HG03571 (cell line): ENCODE measurements around the gene CDK3.

Experiments
- ATAC-seq: cut with Tn5 transposase; IDR thresholded peaks from one replicate; pipeline ENCODE4 v1.9.1; 2021; ENCODE audit not compliant: unreplicated experiment

The CDK3 gene

GRCh38 chr17:76013377-76013932 lies 12.8 kb downstream of the CDK3 start:
- no peak for ATAC-seq

GRCh38 chr17:76014100-76014924 lies 13.7 kb downstream of the CDK3 start:
- ATAC-seq: no peak

- ATAC-seq: no peak
Measured at GRCh38 chr17:76014925-76015261, 14.2 kb downstream of the CDK3 start.

- ATAC-seq: no peak
Measured at GRCh38 chr17:76017481-76018339, 17.1 kb downstream of the CDK3 start.

GRCh38 chr17:76018340-76018680 lies 17.7 kb downstream of the CDK3 start:
- no peak for ATAC-seq

- no peak for ATAC-seq
Measured at GRCh38 chr17:76018801-76019200, 18.1 kb downstream of the CDK3 start.

- ATAC-seq: no peak
Measured at GRCh38 chr17:76019833-76020467, 19.3 kb downstream of the CDK3 start.

GRCh38 chr17:76022285-76022684 lies 21.6 kb downstream of the CDK3 start:
- no peak for ATAC-seq

- no peak for ATAC-seq
Measured at GRCh38 chr17:76022973-76023899, 22.6 kb downstream of the CDK3 start.

GRCh38 chr17:76023900-76024237 lies 23.2 kb downstream of the CDK3 start:
- no peak for ATAC-seq

GRCh38 chr17:76024353-76024752 lies 23.7 kb downstream of the CDK3 start:
- no peak for ATAC-seq

- no peak for ATAC-seq
Measured at GRCh38 chr17:76025294-76025693, 24.6 kb downstream of the CDK3 start.

- ATAC-seq: no peak
Measured at GRCh38 chr17:76026714-76027158, 26.1 kb downstream of the CDK3 start.

- no peak for ATAC-seq
Measured at GRCh38 chr17:76027159-76027839, 26.6 kb downstream of the CDK3 start, which contains the start of gene EVPL. Gene EVPL (minus strand): TSS chr17:76027306. CDS start chr17:76027198, 108 bp downstream.

- no peak for ATAC-seq
Measured at GRCh38 chr17:76032073-76032779, 31.6 kb downstream of the CDK3 start.

GRCh38 chr17:76032780-76033108 lies 32.1 kb downstream of the CDK3 start:
- no peak for ATAC-seq

- ATAC-seq: no peak
Measured at GRCh38 chr17:76033139-76033538, 32.5 kb downstream of the CDK3 start.

GRCh38 chr17:76034428-76035350 lies 34.0 kb downstream of the CDK3 start:
- ATAC-seq: no peak
